ENCODE results near the gene CLIP3. TPM values are rescaled to one million over a fixed set of nuclear protein-coding genes. Genes with fewer than 3 reads are reported as not detected.

Gene CLIP3
- total and polyA plus RNA-seq, 2 experiments from 2014 or later: 15.1 to 19.1 TPM

- H3K4me3 ChIP-seq: no peak overlapping the region
- Mint-ChIP-seq H3K9me3 (no peaks in the 10 kb centered on the region; the same call in 2 of the 3 replicates), H3K27me3 (ENCODE audit: insufficient read depth, low read depth, poor library complexity) (peaks cover 16% of the 10 kb centered on the region), H3K27ac (no peak overlapping the region), H3K4me3 (no peak overlapping the region), H3K36me3 (ENCODE audit: low read depth) (no peaks in the 10 kb centered on the region), H3K4me1 (peaks cover 14% of the 10 kb centered on the region)
- no peak overlapping the region for H3K27ac ChIP-seq (ENCODE audit: low read depth)
- no peaks in the 10 kb centered on the region for H4K20me1 ChIP-seq (replicated peaks; ENCODE audit: insufficient read depth)
- no peaks in the 10 kb centered on the region for H3F3A ChIP-seq (replicated peaks; ENCODE audit: low read depth)
- H3K4me1 ChIP-seq (ENCODE audit: insufficient read depth): peaks cover 5% of the 10 kb centered on the region; the same call in 1 of the 2 replicates
- no peak overlapping the region for H3K4me2 ChIP-seq
- DNase-seq (ENCODE audit: low spot score) (peak; percentile 95), ATAC-seq (peak; percentile 97)
- no peaks in the 10 kb centered on the region for H3K9me2 ChIP-seq (ENCODE audit: insufficient read depth)
- no peaks in the 10 kb centered on the region for H3K27me3 ChIP-seq (ENCODE audit: insufficient read depth)
- H2AFZ ChIP-seq: peak overlapping the region; percentile 76; the same call in 1 of the 2 replicates
- H3K36me3 ChIP-seq (ENCODE audit: insufficient read depth): no peaks in the 10 kb centered on the region
- no peaks in the 10 kb centered on the region for H3K79me2 ChIP-seq (replicated peaks; ENCODE audit: insufficient read depth)
- no peak for TF ChIP-seq EZH2phosphoT487 (IDR thresholded peaks at IDR 0.05; ENCODE audit: unreplicated experiment)
- TF ChIP-seq, protein P1, sequence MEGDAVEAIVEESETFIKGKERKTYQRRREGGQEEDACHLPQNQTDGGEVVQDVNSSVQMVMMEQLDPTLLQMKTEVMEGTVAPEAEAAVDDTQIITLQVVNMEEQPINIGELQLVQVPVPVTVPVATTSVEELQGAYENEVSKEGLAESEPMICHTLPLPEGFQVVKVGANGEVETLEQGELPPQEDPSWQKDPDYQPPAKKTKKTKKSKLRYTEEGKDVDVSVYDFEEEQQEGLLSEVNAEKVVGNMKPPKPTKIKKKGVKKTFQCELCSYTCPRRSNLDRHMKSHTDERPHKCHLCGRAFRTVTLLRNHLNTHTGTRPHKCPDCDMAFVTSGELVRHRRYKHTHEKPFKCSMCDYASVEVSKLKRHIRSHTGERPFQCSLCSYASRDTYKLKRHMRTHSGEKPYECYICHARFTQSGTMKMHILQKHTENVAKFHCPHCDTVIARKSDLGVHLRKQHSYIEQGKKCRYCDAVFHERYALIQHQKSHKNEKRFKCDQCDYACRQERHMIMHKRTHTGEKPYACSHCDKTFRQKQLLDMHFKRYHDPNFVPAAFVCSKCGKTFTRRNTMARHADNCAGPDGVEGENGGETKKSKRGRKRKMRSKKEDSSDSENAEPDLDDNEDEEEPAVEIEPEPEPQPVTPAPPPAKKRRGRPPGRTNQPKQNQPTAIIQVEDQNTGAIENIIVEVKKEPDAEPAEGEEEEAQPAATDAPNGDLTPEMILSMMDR (conservative IDR thresholded peaks at IDR 0.05; ENCODE audit: low read depth in 2 of 2): peak; percentile 73 to 88
- peak; percentile 52 for TF ChIP-seq REST (IDR thresholded peaks at IDR 0.05; ENCODE audit: unreplicated experiment)
- TF ChIP-seq STAT1 (IDR thresholded peaks at IDR 0.05; ENCODE audit: unreplicated experiment): no peak
Observed at GRCh38 chr19:35977446-35978222, 55.0 kb downstream of the CLIP3 start.

DNA sequence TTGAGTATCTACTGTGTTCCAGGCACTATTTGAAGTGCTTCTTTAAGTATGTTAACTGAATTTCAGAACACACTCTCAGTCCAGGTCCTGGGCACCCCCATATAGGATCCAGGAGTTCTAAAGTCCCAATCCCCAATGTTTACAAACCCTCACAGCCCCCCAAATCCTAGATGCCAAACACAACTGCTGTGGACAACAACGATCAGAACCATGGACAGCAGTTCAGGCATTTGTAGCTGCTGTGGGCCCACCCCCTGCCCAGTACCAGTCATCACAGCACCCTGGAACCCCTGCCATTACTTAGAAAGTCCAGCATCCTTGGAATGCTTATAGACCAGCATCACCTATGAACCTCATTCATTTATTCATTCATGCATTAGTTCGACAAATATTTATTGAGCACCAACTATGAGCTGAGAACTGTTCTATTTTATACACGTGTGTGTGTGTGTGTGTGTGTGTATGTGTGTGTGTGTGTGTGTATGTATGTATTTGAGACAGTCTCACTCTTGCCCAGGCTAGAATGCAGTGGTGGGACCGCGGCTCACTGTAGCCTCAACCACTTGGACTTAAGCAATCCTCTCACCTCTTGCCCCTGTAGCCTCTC, 57.0 kb downstream of the CLIP3 start:
- H3K4me3 Mint-ChIP-seq: no peak overlapping the region
- Histone ChIP-seq H3K4me3 (no peak overlapping the region), H3F3A (replicated peaks; ENCODE audit: low read depth) (no peaks in the 10 kb centered on the region), H3K27ac (ENCODE audit: low read depth) (no peak overlapping the region), H4K20me1 (replicated peaks; ENCODE audit: insufficient read depth) (no peaks in the 10 kb centered on the region), H3K79me2 (replicated peaks; ENCODE audit: insufficient read depth) (no peaks in the 10 kb centered on the region), H3K36me3 (ENCODE audit: insufficient read depth) (no peaks in the 10 kb centered on the region), H3K9me2 (ENCODE audit: insufficient read depth) (no peaks in the 10 kb centered on the region), H3K4me1 (ENCODE audit: insufficient read depth) (peaks cover 5% of the 10 kb centered on the region; the same call in 1 of the 2 replicates), H3K4me2 (no peak overlapping the region), H3K27me3 (ENCODE audit: insufficient read depth) (no peaks in the 10 kb centered on the region), H2AFZ (no peak overlapping the region)
- TF ChIP-seq ZNF114 (CRISPR knock-in tag; IDR thresholded peaks at IDR 0.05) (no peak), REST (IDR thresholded peaks at IDR 0.05; ENCODE audit: unreplicated experiment) (peak; percentile 88)
- DNase-seq (ENCODE audit: low spot score) (peak; percentile 80), ATAC-seq (peak; percentile 36; the same call in 2 of the 3 replicates)
- H3K27me3 Mint-ChIP-seq (ENCODE audit: insufficient read depth, low read depth, poor library complexity): peaks cover 17% of the 10 kb centered on the region
- H3K27ac Mint-ChIP-seq: no peak overlapping the region
- peaks cover 14% of the 10 kb centered on the region for H3K4me1 Mint-ChIP-seq
- H3K36me3 Mint-ChIP-seq (ENCODE audit: low read depth): no peaks in the 10 kb centered on the region
- no peaks in the 10 kb centered on the region; the same call in 2 of the 3 replicates for H3K9me3 Mint-ChIP-seq
